DMS79 treated with DMSO at 0.1 percent for 48 hours (cell line): ENCODE measurements around the gene CBLIF.
"Not testable (repeated sequence)": the region's sequence is repeated elsewhere in the genome, so short reads cannot be mapped to it uniquely, and the experiment has no call there.

Source experiments
- DNase-seq: peaks from one replicate; lab custom pipeline; 2025; lab: John Stamatoyannopoulos, UW

Gene CBLIF

DNA sequence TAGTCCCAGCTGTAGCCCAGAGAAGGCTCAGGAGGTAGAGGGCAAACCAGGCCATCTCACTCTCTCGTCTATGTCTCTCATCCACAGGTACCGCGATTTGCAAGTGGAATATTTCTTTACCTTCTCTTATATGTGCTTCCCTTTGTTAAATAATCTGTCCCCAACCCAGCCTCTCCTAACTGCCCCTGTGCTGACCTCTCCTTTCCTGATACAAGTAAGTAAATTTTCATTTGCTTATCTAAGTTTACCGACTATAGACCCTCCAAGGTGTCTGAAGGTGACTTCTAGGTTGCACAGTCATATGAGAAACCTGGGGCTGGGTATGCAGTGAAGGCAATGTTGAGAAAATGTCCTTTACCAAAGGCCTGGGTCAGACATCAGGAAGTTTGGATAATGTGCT is at the start of gene CBLIF:
TSS of gene CBLIF (minus strand) at position 101 of the 400 bp plus-strand sequence. CDS start at position 55, 46 bp downstream.
- no peak for DNase-seq

DNA sequence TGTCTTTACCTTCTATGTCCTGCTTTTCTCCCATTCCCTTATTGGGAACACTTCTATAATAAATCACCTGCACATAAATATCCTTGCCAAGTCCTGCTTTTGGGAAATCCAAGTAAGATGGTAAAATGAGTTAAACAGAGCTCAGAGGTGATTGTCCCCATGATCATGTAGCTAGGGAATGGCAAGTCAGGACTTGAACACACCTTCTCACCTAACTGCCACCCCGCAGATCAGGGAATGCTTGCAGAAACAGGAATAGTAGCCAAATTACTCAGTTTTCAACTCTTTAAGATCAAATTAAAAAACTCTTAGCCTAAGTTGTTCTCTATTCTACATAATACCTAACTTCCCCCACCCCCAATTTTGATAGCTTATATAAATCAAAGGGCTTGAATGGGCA is 49.3 kb upstream of the CBLIF start:
- DNase-seq, result no peak

DNA sequence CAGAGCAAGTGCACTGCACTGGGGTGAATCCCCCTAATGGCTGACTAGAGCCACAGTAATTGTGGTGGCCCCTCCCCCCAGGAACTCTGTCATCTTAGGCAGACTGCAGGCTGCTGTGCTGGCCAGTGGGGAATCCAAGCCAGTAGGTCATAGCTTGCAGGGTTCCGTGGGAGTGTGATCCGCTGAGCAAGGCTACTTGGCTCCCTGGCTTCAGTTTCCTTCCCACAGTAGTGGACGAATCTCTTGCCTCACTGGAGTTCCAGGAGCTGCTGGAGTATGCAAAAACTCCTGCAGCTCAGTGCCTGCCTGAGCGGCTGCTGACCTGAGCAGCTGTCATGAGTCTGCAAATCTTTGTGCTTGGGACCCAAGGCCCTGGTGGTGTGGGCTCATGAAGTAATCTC is 46.5 kb upstream of the CBLIF start:
- no peak for DNase-seq

DNA sequence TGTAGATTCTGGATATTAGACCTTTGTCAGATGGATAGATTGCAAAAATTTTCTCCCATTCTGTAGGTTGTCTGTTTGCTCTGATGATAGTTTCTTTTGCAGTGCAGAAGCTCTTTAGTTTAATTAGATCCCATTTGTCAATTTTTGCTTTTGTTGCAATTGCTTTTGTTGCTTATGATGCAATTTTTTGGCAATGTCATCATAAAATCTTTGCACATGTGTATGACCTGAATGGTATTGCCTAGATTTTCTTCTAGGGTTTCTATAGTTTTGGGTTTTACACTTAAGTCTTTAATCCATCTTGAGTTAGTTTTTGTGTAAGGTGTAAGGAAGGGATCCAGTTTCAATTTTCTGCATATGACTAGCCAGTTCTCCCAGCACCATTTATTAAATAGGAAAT is 41.9 kb upstream of the CBLIF start:
- not testable (repeated sequence) for DNase-seq

DNA sequence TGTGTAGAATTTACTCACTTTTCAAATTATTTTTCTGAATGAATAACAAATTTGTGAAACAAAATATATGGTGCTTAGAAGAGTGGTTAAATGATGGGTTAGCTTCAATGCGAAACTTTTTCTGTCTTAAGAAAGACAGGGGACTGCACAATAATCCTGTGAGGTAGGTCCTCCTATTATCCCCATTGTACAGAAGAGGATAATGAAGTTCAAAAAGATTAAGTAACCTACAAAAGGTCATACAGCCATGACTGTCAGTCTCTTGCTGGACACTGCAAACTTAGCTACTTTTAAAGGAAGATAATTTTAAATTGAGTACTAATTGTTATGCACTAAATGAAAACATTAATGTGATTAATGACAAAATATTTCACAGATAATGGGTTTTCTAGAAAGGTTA is 38.3 kb upstream of the CBLIF start:
- DNase-seq, result no peak

DNA sequence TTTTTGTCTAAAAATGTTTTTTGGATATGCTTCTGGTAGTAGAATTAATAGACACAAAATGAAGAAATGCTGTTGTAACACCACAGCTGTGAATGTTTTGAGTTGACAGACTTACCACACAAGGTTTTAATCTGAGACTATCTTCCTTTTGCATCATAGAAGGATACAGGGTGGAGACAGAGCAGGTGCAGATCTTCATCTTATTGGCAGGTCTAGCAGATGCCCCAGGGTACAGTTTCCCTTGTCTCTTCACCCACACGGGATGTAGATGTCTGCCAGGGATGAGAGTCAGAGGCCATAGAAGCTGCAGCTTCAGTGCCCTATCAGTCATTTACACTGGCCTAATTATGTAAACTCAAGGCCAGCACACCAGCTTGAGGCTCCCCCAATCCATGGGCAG is 34.3 kb upstream of the CBLIF start:
- DNase-seq, result no peak

GRCh38 chr11:59878575-59878974 is 33.3 kb upstream of the CBLIF start, which contains the start of gene OOSP3:
TSS of gene OOSP3 (plus strand) at chr11:59878782. CDS start at chr11:59878809, 27 bp downstream.
- DNase-seq, result no peak

DNA sequence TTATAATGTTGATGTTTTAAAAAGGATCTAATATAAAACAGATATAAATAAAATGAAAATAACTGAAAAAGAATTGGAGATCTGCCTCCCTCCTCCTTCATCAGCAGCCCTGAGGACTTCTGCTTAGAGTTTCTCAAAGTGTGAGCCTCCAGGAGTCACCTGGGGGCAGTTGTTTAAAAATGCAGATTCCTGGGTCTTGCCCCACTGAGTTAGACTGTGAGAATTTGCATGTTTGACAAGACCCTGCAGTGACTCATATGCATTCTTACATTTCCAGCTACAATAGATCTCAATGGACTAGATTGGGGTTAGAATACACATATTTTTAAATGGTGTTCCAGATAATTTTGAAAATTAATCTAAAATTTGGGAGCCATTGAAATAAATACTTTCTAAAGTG is 32.5 kb upstream of the CBLIF start:
- no peak for DNase-seq

- no peak for DNase-seq
These were observed 32.0 kb upstream of the CBLIF start for GRCh38 chr11:59877325-59877724.

DNA sequence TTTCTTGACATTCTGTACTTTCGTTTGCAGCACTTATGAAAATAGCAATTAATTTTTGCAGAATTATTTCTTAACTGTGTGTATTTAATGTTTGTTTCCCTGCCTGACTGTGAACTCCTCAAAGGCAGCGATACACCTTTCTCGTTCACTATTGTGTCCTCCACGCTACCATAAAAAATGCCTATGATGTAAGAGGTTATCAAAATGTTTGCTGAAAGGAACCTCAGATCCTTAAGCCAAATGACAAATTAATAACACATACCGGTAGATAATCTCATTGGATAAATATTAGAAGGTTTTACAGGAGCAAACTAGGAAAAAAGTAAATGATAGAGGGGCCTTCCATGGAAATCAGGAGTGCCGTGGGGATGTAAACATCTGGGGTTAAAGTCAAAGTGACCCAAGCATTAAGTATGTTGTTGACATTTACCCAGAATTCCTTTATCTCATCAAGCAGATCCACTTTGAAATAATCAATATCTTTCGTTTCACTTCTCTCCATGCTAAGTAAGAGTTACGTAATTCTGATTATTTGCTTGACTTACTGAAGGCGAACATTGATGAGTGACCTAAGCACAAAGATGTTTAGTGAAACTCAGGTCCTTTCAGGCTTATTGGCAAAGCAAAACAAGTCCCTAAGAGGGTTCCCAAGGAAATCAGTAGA is 30.7 kb upstream of the CBLIF start:
- DNase-seq, result no peak

DNA sequence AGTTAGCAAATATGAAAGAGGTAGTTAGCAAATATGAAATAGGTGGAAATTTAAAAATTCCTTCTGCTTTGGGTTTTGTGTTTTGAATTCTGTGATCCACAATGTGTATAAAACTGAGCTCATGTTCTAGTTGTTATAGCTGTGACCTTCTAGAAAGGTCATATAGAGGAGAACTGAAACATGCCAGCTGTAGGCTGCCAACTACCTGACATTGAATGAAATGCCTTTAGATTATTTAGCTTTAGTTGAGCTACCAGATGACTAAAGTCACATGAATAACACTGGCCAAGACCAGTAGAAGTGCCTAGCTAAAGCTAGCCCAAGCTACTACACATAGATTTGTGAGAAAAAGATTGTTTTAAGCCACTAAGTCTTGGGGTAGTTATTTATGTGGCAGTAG is 26.8 kb upstream of the CBLIF start:
- DNase-seq, result no peak

- DNase-seq, result no peak
These were observed 22.6 kb upstream of the CBLIF start for GRCh38 chr11:59867946-59868345.

- no peak for DNase-seq
These were observed 21.5 kb upstream of the CBLIF start for GRCh38 chr11:59866836-59867235.

GRCh38 chr11:59866397-59866796 is 21.1 kb upstream of the CBLIF start, which contains the start of gene TCN1:
TSS of gene TCN1 (minus strand) at chr11:59866487. CDS start at chr11:59866470, 17 bp downstream.
- no peak for DNase-seq

DNA sequence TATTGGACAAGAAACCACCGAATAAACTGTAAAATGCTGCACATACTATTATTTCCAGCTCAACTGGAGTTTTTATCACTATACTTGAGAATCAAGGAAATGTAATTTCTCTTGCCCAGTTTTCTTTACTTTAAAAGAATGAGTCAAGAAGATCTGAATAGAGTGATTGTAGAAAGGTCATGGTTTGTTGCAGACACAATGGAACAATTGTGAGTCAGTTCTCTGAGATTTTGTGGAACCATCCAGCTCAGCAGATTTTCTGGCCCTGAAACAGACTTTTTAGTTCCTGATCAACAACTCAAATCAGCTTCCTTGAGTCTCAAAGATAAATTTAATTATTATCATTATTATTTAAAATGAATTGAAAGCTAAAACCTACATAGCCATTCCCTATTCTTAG is 19.7 kb upstream of the CBLIF start:
- DNase-seq, result no peak

DNA sequence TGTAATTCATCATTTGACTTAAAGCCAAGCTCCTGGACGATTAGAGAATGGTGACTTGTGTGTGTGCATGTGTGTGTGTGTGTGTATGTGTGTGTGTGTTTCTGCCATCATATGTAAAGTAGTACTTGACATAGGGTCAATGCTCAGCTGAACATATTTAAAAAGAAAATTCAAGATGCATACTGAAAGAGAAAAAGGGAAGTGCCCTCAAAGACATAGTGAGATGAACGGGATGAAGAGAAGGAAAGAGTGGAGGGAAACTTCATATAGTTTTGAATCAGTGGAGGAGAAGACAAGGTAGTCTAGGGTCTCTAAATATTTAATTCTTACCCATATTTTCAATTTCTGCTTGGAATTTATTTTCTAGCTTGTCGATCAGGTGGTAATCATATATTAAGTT is 17.0 kb upstream of the CBLIF start:
- no peak for DNase-seq

DNA sequence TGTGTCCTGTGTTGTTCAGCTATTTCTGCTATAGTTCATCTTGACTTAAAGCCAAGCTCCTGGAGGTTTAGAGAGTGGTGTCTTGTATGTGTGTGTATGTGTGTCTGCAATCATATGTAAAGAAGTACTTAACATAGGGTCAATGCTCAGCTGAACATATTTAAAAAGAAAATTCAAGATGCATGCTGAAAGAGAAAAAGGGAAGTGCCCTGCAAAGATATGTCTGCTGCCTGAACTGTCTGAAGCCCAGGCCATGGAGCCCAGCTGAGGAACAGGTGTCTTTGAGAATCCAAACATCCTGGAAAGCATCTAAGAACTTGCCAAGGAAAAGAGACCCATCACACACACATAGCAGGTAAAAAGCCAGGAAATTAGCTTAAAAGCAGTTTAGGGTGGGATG is 14.4 kb upstream of the CBLIF start:
- DNase-seq, result no peak

DNA sequence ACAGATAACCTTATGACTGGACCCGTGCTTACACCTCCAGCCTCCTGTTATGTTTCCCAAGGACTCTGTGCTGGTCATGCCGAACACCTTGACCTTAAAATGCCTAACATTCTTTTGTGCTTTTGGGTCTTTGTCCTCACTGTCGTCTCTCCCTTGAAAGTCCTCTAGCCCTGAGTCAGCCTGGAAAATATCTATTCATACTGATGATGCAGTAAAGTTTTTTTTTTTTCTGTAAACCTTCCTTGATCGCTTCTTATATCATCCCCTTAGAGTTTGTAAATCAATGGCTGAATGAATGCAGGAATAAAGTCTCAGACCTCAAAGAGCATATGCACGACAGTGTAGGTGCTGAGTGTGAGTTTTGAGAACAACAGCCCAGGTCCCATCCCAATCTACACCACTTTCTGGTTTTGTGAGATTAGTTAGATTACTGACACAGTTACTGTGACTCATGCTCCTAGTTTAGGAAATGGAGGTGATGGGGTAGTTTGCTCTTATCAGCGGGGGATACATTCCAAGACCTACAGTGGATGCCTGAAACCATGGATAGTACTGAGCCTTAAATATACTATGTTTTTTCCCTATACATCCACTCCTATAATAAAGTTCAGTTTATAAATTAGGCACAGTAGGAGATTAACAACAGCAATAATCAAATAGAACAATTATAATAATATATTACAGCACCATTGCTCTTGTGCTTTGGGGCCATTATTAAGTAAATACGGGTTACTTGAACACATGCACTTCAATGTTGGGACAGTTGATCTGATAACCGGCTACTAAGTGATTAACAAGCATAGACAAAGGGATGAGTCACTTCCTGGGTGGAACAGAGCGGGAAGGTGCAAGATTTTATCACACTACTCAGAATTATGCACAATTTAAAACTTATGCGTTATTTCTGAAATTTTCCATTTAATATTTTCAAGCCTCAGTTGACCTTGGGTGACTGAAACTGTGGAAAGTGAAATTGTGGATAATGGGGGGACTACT is 12.4 kb upstream of the CBLIF start:
- no peak for DNase-seq

DNA sequence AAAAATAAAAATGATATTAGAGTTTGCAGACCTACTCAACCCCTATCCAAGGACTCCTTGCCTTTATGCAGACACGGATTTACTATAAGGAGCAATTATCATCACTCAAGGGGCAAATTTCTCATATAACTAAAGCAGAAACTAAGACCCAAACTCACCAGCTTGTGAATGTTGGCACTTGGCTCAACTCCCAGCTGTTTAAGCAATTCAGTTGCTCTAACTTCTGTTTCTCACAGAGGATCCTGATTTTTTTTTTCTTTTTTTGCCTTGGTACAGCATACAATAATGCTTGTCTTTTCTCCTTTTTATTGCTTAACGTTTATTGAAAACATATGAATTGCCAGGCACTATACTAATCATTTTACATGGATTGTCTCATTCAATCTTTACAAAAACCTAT is 9.6 kb upstream of the CBLIF start:
- DNase-seq, result no peak

DNA sequence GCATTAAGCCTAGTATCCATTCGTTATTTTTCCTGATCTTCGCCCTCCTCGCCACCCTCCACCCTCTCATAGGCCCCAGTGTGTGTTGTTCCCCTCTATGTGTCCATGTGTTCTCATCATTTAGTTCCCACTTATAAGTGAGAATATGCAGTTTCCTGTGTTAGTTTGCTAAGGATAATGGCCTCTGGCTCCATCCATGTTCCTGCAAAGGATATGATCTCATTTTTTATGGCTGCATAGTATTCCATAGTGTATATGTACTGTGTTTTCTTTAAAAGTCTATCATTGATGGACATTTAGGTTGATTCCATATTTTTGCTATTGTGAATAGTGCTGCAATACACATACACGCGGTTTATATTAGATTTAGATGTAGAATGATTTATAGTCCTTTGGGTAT is 6.1 kb upstream of the CBLIF start:
- not testable (repeated sequence) for DNase-seq

DNA sequence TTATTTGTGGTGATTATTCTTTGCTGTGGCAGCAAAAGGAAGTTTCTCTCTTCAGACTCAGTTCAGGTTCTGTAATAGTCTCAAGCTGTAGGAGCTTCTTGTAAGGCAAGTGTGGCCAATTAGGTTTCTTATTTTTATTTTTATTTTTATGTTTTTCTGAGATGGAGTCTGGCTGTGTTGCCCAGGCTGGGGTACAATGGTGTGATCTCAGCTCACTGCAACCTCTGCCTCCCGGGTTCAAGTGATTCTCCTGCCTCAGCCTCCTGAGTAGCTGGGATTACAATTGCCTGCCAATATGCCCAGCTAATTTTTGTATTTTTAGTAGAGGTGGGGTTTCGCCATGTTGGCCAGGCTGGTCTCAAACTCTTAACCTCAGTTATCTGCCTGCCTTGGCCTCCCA is 4.3 kb upstream of the CBLIF start:
- not testable (repeated sequence) for DNase-seq

- no peak for DNase-seq
These were observed 3.8 kb upstream of the CBLIF start for GRCh38 chr11:59849129-59849528.

DNA sequence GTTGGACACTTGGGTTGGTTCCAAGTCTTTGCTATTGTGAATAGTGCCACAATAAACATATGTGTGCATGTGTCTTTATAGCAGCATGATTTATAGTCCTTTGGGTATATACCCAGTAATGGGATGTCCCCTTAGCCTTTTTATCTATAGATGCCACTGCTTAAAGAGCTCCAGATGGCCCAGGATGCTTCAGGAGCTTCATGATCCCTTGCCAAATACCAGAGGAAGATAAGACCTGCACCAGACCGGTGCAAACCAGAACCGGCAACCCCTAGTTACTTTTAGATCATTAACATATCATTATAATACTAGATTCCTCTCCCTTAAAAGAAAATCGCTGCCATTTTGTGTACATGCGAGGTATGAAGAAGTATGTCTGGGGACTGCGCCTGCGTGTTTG is 3.1 kb upstream of the CBLIF start:
- not testable (repeated sequence) for DNase-seq
